ENCODE data around the gene YPEL1. TPM values are rescaled to one million over a fixed set of nuclear protein-coding genes. Genes with fewer than 3 reads are reported as not detected.
A peak's percentile ranks its signal among the peaks of the same experiment; 100 is the strongest.
"Not testable (repeated sequence)": the region's sequence is repeated elsewhere in the genome, so short reads cannot be mapped to it uniquely, and the experiment has no call there.

YPEL1 gene
- total RNA-seq, 2 experiments from 2014 or later, result 7.2 to 21.6 TPM

GRCh38 chr22:21680830-21681565 is 54.6 kb downstream of the YPEL1 start:
- CTCF ChIA-PET, result interaction anchor here (1.2 kb wide), 1 partner anchor 32 kb away, joined by 3 read pairs; no protein-coding TSS in a partner anchor
- DNase-seq, result no peak
- H3K27me3 Mint-ChIP-seq, result no peaks in the 10 kb centered on the region
- H3K4me3 Mint-ChIP-seq, result no peak overlapping the region
- no peaks in the 10 kb centered on the region for H3K4me1 Mint-ChIP-seq
- ATAC-seq, result peak; percentile 12
- H3K27ac Mint-ChIP-seq, result no peak overlapping the region
- H3K36me3 Mint-ChIP-seq, result peaks cover 8% of the 10 kb centered on the region
- no peaks in the 10 kb centered on the region for H3K9me3 Mint-ChIP-seq (ENCODE audit: low read depth)

GRCh38 chr22:21679383-21679782 is 56.2 kb downstream of the YPEL1 start:
- CTCF ChIA-PET, result no interaction called here
- Mint-ChIP-seq H3K27me3 (no peaks in the 10 kb centered on the region), H3K4me3 (no peak overlapping the region), H3K9me3 (ENCODE audit: low read depth) (no peaks in the 10 kb centered on the region), H3K27ac (no peak overlapping the region), H3K4me1 (no peaks in the 10 kb centered on the region), H3K36me3 (peaks cover 21% of the 10 kb centered on the region)
- DNase-seq, result no peak
- no peak for ATAC-seq

GRCh38 chr22:21678842-21679241 is 56.8 kb downstream of the YPEL1 start:
- H3K4me1 Mint-ChIP-seq; H3K9me3 Mint-ChIP-seq (ENCODE audit: low read depth); H3K27ac Mint-ChIP-seq; DNase-seq; CTCF ChIA-PET; H3K27me3 Mint-ChIP-seq; ATAC-seq; H3K4me3 Mint-ChIP-seq: not testable (repeated sequence)
- peaks cover 23% of the 10 kb centered on the region for H3K36me3 Mint-ChIP-seq

GRCh38 chr22:21677606-21678443 is 57.8 kb downstream of the YPEL1 start:
- no peak for ATAC-seq
- H3K4me3 Mint-ChIP-seq, result no peak overlapping the region
- H3K27me3 Mint-ChIP-seq, result no peaks in the 10 kb centered on the region
- H3K36me3 Mint-ChIP-seq, result peaks cover 27% of the 10 kb centered on the region
- no peak overlapping the region for H3K27ac Mint-ChIP-seq
- H3K9me3 Mint-ChIP-seq (ENCODE audit: low read depth), result no peaks in the 10 kb centered on the region
- H3K4me1 Mint-ChIP-seq, result no peaks in the 10 kb centered on the region
- DNase-seq, result no peak
- CTCF ChIA-PET, result no interaction called here

- no peak for DNase-seq
- no peak overlapping the region for H3K27ac Mint-ChIP-seq
- CTCF ChIA-PET, result interaction anchor here (0.8 kb wide), 1 partner anchor 23 kb away, joined by 3 read pairs; no protein-coding TSS in a partner anchor
- H3K4me3 Mint-ChIP-seq, result no peak overlapping the region
- no peak for ATAC-seq
- peaks cover 3% of the 10 kb centered on the region for H3K4me1 Mint-ChIP-seq
- H3K27me3 Mint-ChIP-seq, result no peaks in the 10 kb centered on the region
- peaks cover 42% of the 10 kb centered on the region for H3K36me3 Mint-ChIP-seq
- H3K9me3 Mint-ChIP-seq (ENCODE audit: low read depth), result no peaks in the 10 kb centered on the region
Measured at GRCh38 chr22:21674638-21675245, 60.9 kb downstream of the YPEL1 start.

- Mint-ChIP-seq H3K27ac (no peak overlapping the region), H3K27me3 (no peaks in the 10 kb centered on the region)
Measured at GRCh38 chr22:21673534-21674321, 61.9 kb downstream of the YPEL1 start.

GRCh38 chr22:21672107-21672629 is 63.4 kb downstream of the YPEL1 start:
- CTCF ChIA-PET, result no interaction called here

More at GRCh38 chr22:21673534-21674321, 61.9 kb downstream of the YPEL1 start:
- CTCF ChIA-PET, result no interaction called here
- H3K4me1 Mint-ChIP-seq, result peaks cover 7% of the 10 kb centered on the region
- DNase-seq (no peak), ATAC-seq (no peak)
- peaks cover 44% of the 10 kb centered on the region for H3K36me3 Mint-ChIP-seq
- H3K9me3 Mint-ChIP-seq (ENCODE audit: low read depth), result no peaks in the 10 kb centered on the region
- H3K4me3 Mint-ChIP-seq, result no peak overlapping the region

GRCh38 chr22:21669026-21669425 is 66.6 kb downstream of the YPEL1 start:
- Mint-ChIP-seq H3K27me3 (no peaks in the 10 kb centered on the region), H3K4me1 (peaks cover 27% of the 10 kb centered on the region), H3K27ac (no peak overlapping the region), H3K4me3 (no peak overlapping the region), H3K9me3 (ENCODE audit: low read depth) (no peaks in the 10 kb centered on the region), H3K36me3 (peaks cover 23% of the 10 kb centered on the region)
- CTCF ChIA-PET, result interaction anchor here (1.3 kb wide), 1 partner anchor 40 kb away, joined by 3 read pairs; no protein-coding TSS in a partner anchor
- ATAC-seq (no peak), DNase-seq (no peak)

More at GRCh38 chr22:21672107-21672629, 63.4 kb downstream of the YPEL1 start:
- no peaks in the 10 kb centered on the region for H3K9me3 Mint-ChIP-seq (ENCODE audit: low read depth)
- H3K27me3 Mint-ChIP-seq, result no peaks in the 10 kb centered on the region
- H3K4me3 Mint-ChIP-seq, result no peak overlapping the region
- DNase-seq (no peak), ATAC-seq (no peak)
- peaks cover 44% of the 10 kb centered on the region for H3K36me3 Mint-ChIP-seq
- no peak overlapping the region for H3K27ac Mint-ChIP-seq
- peaks cover 16% of the 10 kb centered on the region for H3K4me1 Mint-ChIP-seq

- DNase-seq (no peak), ATAC-seq (no peak)
- no peaks in the 10 kb centered on the region for H3K27me3 Mint-ChIP-seq
- H3K9me3 Mint-ChIP-seq (ENCODE audit: low read depth), result no peaks in the 10 kb centered on the region
- peaks cover 10% of the 10 kb centered on the region for H3K36me3 Mint-ChIP-seq
- peaks cover 27% of the 10 kb centered on the region for H3K4me1 Mint-ChIP-seq
- peak overlapping the region; percentile 96 for H3K4me3 Mint-ChIP-seq
- peak overlapping the region; percentile 98 for H3K27ac Mint-ChIP-seq
- CTCF ChIA-PET, result interaction anchor here (1.7 to 2.3 kb wide), 3 partner anchors 24 to 272 kb away, joined by 5 to 10 read pairs (median 6); partner anchors contain the start of gene YDJC
Measured at GRCh38 chr22:21666786-21667185, 68.8 kb downstream of the YPEL1 start.

GRCh38 chr22:21665047-21665851 is 70.3 kb downstream of the YPEL1 start:
- H3K36me3 Mint-ChIP-seq, result peaks cover 4% of the 10 kb centered on the region
- H3K4me1 Mint-ChIP-seq, result peaks cover 25% of the 10 kb centered on the region
- peak overlapping the region; percentile 96 for H3K4me3 Mint-ChIP-seq
- peak overlapping the region; percentile 98 for H3K27ac Mint-ChIP-seq
- H3K27me3 Mint-ChIP-seq, result no peaks in the 10 kb centered on the region
- ATAC-seq, result no peak
- no peaks in the 10 kb centered on the region for H3K9me3 Mint-ChIP-seq (ENCODE audit: low read depth)
- DNase-seq, result no peak
- CTCF ChIA-PET, result interaction anchor here (0.9 to 2.3 kb wide), 10 partner anchors 12 to 287 kb away, joined by 3 to 10 read pairs (median 4); partner anchors contain the start of genes PPM1F, SDF2L1 and YDJC

- Mint-ChIP-seq H3K4me1 (peaks cover 22% of the 10 kb centered on the region), H3K36me3 (peaks cover 2% of the 10 kb centered on the region), H3K27ac (no peak overlapping the region), H3K4me3 (no peak overlapping the region), H3K27me3 (no peaks in the 10 kb centered on the region), H3K9me3 (ENCODE audit: low read depth) (no peaks in the 10 kb centered on the region)
- CTCF ChIA-PET, result interaction anchor here (0.8 kb wide), 1 partner anchor 21 kb away, joined by 3 read pairs; the partner anchor contains the start of gene SDF2L1
- DNase-seq (no peak), ATAC-seq (no peak)
Measured at GRCh38 chr22:21663738-21664137, 71.9 kb downstream of the YPEL1 start.

GRCh38 chr22:21661991-21662390 is 73.6 kb downstream of the YPEL1 start:
- no peaks in the 10 kb centered on the region for H3K27me3 Mint-ChIP-seq
- peaks cover 21% of the 10 kb centered on the region for H3K4me1 Mint-ChIP-seq
- H3K4me3 Mint-ChIP-seq, result no peak overlapping the region
- no peak for ATAC-seq
- no peak for DNase-seq
- CTCF ChIA-PET, result no interaction called here
- H3K36me3 Mint-ChIP-seq, result no peaks in the 10 kb centered on the region
- no peak overlapping the region for H3K27ac Mint-ChIP-seq
- no peaks in the 10 kb centered on the region for H3K9me3 Mint-ChIP-seq (ENCODE audit: low read depth)

All from activated CD8-positive, alpha-beta memory T cell treated with anti-CD3 and anti-CD28 coated beads, Interleukin-2, amount 10 ng/mL, durations not matched to agents 7 days and 5 days (primary cell).